HG03064 (cell line): ENCODE measurements around the gene PHTF2.
A peak's percentile ranks its signal among the peaks of the same experiment; 100 is the strongest.
"Not testable (repeated sequence)": the region's sequence is repeated elsewhere in the genome, so short reads cannot be mapped to it uniquely, and the experiment has no call there.

Experiments used
- ATAC-seq: cut with Tn5 transposase; IDR thresholded peaks from one replicate; pipeline ENCODE4 v1.9.1; 2021; ENCODE audit warnings: low read depth; ENCODE audit not compliant: unreplicated experiment

The PHTF2 gene

GRCh38 chr7:77798394-77799077 is at the start of gene PHTF2, which contains the start of gene TMEM60:
PHTF2 (plus strand) TSS chr7:77798773.
TMEM60 (minus strand) TSS chr7:77798434; CDS start chr7:77794373, 4,061 bp downstream.
- ATAC-seq: peak; percentile 88

- ATAC-seq: no peak
These were observed 46.6 kb upstream of the PHTF2 start for GRCh38 chr7:77752016-77752415.

GRCh38 chr7:77753173-77753572 is 45.4 kb upstream of the PHTF2 start:
- ATAC-seq: no peak

GRCh38 chr7:77757589-77757988 is 41.0 kb upstream of the PHTF2 start:
- ATAC-seq: peak; percentile 66

- ATAC-seq: peak; percentile 42
These were observed 39.2 kb upstream of the PHTF2 start for GRCh38 chr7:77759294-77759889.

- no peak for ATAC-seq
These were observed 37.6 kb upstream of the PHTF2 start for GRCh38 chr7:77760809-77761453.

- no peak for ATAC-seq
These were observed 33.1 kb upstream of the PHTF2 start for GRCh38 chr7:77765481-77765880.

- ATAC-seq: no peak
These were observed 32.4 kb upstream of the PHTF2 start for GRCh38 chr7:77765906-77766800.

- ATAC-seq: no peak
These were observed 31.6 kb upstream of the PHTF2 start for GRCh38 chr7:77766801-77767605.

GRCh38 chr7:77770316-77770715 is 28.3 kb upstream of the PHTF2 start:
- no peak for ATAC-seq

- no peak for ATAC-seq
These were observed 26.7 kb upstream of the PHTF2 start for GRCh38 chr7:77771901-77772300.

- no peak for ATAC-seq
These were observed 20.0 kb upstream of the PHTF2 start for GRCh38 chr7:77778535-77778934.

- no peak for ATAC-seq
These were observed 16.2 kb upstream of the PHTF2 start for GRCh38 chr7:77782383-77782782.

GRCh38 chr7:77783111-77783510 is 15.5 kb upstream of the PHTF2 start:
- ATAC-seq: no peak

- ATAC-seq: no peak
These were observed 15.0 kb upstream of the PHTF2 start for GRCh38 chr7:77783545-77783944.

GRCh38 chr7:77784426-77784825 is 14.1 kb upstream of the PHTF2 start:
- not testable (repeated sequence) for ATAC-seq

- ATAC-seq: no peak
These were observed 12.6 kb upstream of the PHTF2 start for GRCh38 chr7:77786018-77786417.

- ATAC-seq: no peak
These were observed 11.8 kb upstream of the PHTF2 start for GRCh38 chr7:77786741-77787140.

GRCh38 chr7:77788327-77788902 is 10.2 kb upstream of the PHTF2 start:
- no peak for ATAC-seq

GRCh38 chr7:77791336-77791735 is 7.2 kb upstream of the PHTF2 start:
- ATAC-seq: no peak
